ENCODE results near the gene CFL2. TPM values are rescaled to one million over a fixed set of nuclear protein-coding genes. Genes with fewer than 3 reads are reported as not detected.
"Not testable (repeated sequence)": the region's sequence is repeated elsewhere in the genome, so short reads cannot be mapped to it uniquely, and the experiment has no call there.

Gene CFL2
- total RNA-seq, 2 experiments from 2014 or later: 36.4 to 37.9 TPM

GRCh38 chr14:34700622-34701130 lies 13.7 kb downstream of the CFL2 start:
- H3K36me3 ChIP-seq (ENCODE audit: insufficient read depth, low read length): no peaks in the 10 kb centered on the region
- H3K4me3 ChIP-seq (ENCODE audit: low read length): no peak overlapping the region
- H3K9me3 Mint-ChIP-seq: no peaks in the 10 kb centered on the region
- DNase-seq: no peak
- no peak overlapping the region for H3K27ac ChIP-seq (ENCODE audit: low read depth in 1 of 2, low read length in 2 of 2)
- ChIA-PET CTCF (no interaction called here), POLR2A (no interaction called here)
- no peak for TF ChIP-seq CTCF (IDR thresholded peaks at IDR 0.05)
- no peaks in the 10 kb centered on the region for H3K4me1 Mint-ChIP-seq (ENCODE audit: low read depth)
- H3K4me1 ChIP-seq (ENCODE audit: insufficient read depth, low read length): no peaks in the 10 kb centered on the region
- H3K4me3 Mint-ChIP-seq: no peak overlapping the region
- H3K27ac Mint-ChIP-seq: no peak overlapping the region
- no peak for ATAC-seq (ENCODE audit: poor library complexity)
- H3K36me3 Mint-ChIP-seq (ENCODE audit: low read depth): no peaks in the 10 kb centered on the region
- no peaks in the 10 kb centered on the region for H3K27me3 Mint-ChIP-seq
- H3K9me3 ChIP-seq (ENCODE audit: control insufficient read depth in 1 of 2, insufficient read depth in 1 of 2, low read length in 2 of 2): no peaks in the 10 kb centered on the region
- intact Hi-C loops (cut with DNase I, micrococcal nuclease): no loop called here
- H3K27me3 ChIP-seq (ENCODE audit: control insufficient read depth in 1 of 2, insufficient read depth in 2 of 2, low read length in 2 of 2): no peaks in the 10 kb centered on the region

- no peaks in the 10 kb centered on the region for H3K9me3 Mint-ChIP-seq
- no peaks in the 10 kb centered on the region for H3K9me3 ChIP-seq (ENCODE audit: control insufficient read depth in 1 of 2, insufficient read depth in 1 of 2, low read length in 2 of 2)
- no peak for TF ChIP-seq CTCF (IDR thresholded peaks at IDR 0.05)
- no peaks in the 10 kb centered on the region for H3K36me3 Mint-ChIP-seq (ENCODE audit: low read depth)
- DNase-seq: no peak
- no peaks in the 10 kb centered on the region for H3K4me1 Mint-ChIP-seq (ENCODE audit: low read depth)
- ATAC-seq (ENCODE audit: poor library complexity): no peak
- no peak overlapping the region for H3K27ac Mint-ChIP-seq
- ChIA-PET POLR2A (no interaction called here), CTCF (no interaction called here)
- H3K4me1 ChIP-seq (ENCODE audit: insufficient read depth, low read length): no peaks in the 10 kb centered on the region
- H3K27ac ChIP-seq (ENCODE audit: low read depth in 1 of 2, low read length in 2 of 2): no peak overlapping the region
- H3K27me3 ChIP-seq (ENCODE audit: control insufficient read depth in 1 of 2, insufficient read depth in 2 of 2, low read length in 2 of 2): no peaks in the 10 kb centered on the region
- intact Hi-C loops (cut with DNase I, micrococcal nuclease): no loop called here
- H3K4me3 Mint-ChIP-seq: no peak overlapping the region
- H3K4me3 ChIP-seq (ENCODE audit: low read length): no peak overlapping the region
- no peaks in the 10 kb centered on the region for H3K27me3 Mint-ChIP-seq
- no peaks in the 10 kb centered on the region for H3K36me3 ChIP-seq (ENCODE audit: insufficient read depth, low read length)
These were observed 14.3 kb downstream of the CFL2 start for GRCh38 chr14:34699873-34700621.

GRCh38 chr14:34694216-34694615 lies 20.2 kb downstream of the CFL2 start:
- H3K9me3 Mint-ChIP-seq; ATAC-seq (ENCODE audit: poor library complexity); H3K27ac Mint-ChIP-seq; H3K27me3 Mint-ChIP-seq; CTCF ChIA-PET; H3K36me3 Mint-ChIP-seq (ENCODE audit: low read depth); H3K4me1 Mint-ChIP-seq (ENCODE audit: low read depth); DNase-seq; H3K27ac ChIP-seq (ENCODE audit: low read depth in 1 of 2, low read length in 2 of 2); H3K36me3 ChIP-seq (ENCODE audit: insufficient read depth, low read length); H3K4me1 ChIP-seq (ENCODE audit: insufficient read depth, low read length); H3K9me3 ChIP-seq (ENCODE audit: control insufficient read depth in 1 of 2, insufficient read depth in 1 of 2, low read length in 2 of 2); H3K4me3 ChIP-seq (ENCODE audit: low read length); H3K4me3 Mint-ChIP-seq; POLR2A ChIA-PET; intact Hi-C loops (cut with DNase I, micrococcal nuclease); H3K27me3 ChIP-seq (ENCODE audit: control insufficient read depth in 1 of 2, insufficient read depth in 2 of 2, low read length in 2 of 2): not testable (repeated sequence)

Data from CD4-positive, alpha-beta T cell (primary cell).